Small intestine (tissue), 7 donors: ENCODE results near the gene FNIP2. TPM values are rescaled to one million over a fixed set of nuclear protein-coding genes. Genes with fewer than 3 reads are reported as not detected.
"Not testable (repeated sequence)": the region's sequence is repeated elsewhere in the genome, so short reads cannot be mapped to it uniquely, and the experiment has no call there.

ENCODE experiments used
- DNase-seq, 2 donors: peaks; one replicate each; pipeline versions ENCODE4 v3.0.0 to v3.0.0-alpha.2; 2013
- FAIRE-seq: peaks from 2 replicates; lab custom pipeline; 2012; peaks lifted over from hg19 to GRCh38; lab: Jason Lieb, UNC
- H3K27ac ChIP-seq, 3 donors: one replicate each; pipeline ENCODE4 v1.5.1; 2013; ENCODE audit warnings: low read length in 2 of 3, mild to moderate bottlenecking in 2 of 3, control low read depth in 1 of 3, inconsistent platforms in 1 of 3, low read depth in 1 of 3, moderate library complexity in 1 of 3
- H3K27me3 ChIP-seq, 3 donors: one replicate each; pipeline ENCODE4 v1.6.1; 2013; ENCODE audit warnings: low read length in 3 of 3, inconsistent platforms in 1 of 3; ENCODE audit not compliant: control insufficient read depth in 3 of 3, insufficient read depth in 3 of 3
- H3K36me3 ChIP-seq, 3 donors: one replicate each; pipeline ENCODE4 v1.6.1; 2013; ENCODE audit warnings: low read length in 3 of 3, inconsistent platforms in 1 of 3, low read depth in 1 of 3, mild to moderate bottlenecking in 1 of 3, moderate library complexity in 1 of 3; ENCODE audit not compliant: control insufficient read depth in 3 of 3, insufficient read depth in 2 of 3
- H3K4me1 ChIP-seq, 3 donors: one replicate each; pipeline ENCODE4 v1.6.1; 2013; ENCODE audit warnings: low read length in 2 of 3, inconsistent platforms in 1 of 3, low read depth in 1 of 3, mild to moderate bottlenecking in 1 of 3, moderate library complexity in 1 of 3; ENCODE audit not compliant: control insufficient read depth in 3 of 3, insufficient read depth in 2 of 3
- H3K4me3 ChIP-seq, 3 donors: one replicate each; pipeline ENCODE4 v1.5.1; 2013; ENCODE audit warnings: low read length in 3 of 3, control low read depth in 1 of 3, inconsistent platforms in 1 of 3, low read depth in 1 of 3, mild to moderate bottlenecking in 1 of 3, moderate library complexity in 1 of 3
- H3K9me3 ChIP-seq, 2 donors: one replicate each; pipeline ENCODE4 v1.6.1; 2013; ENCODE audit warnings: low read depth in 1 of 2, low read length in 1 of 2; ENCODE audit not compliant: control insufficient read depth in 2 of 2, insufficient read depth in 1 of 2
- WGBS, 3 donors: extraction: QIAGEN DNeasy Blood & Tissue Kit; methylation state at CpG; one replicate each; pipeline ENCODE4 v1.1.7; 2013; 5-methylcytosine and 5-hydroxymethylcytosine counted together
- polyA plus RNA-seq, 4 donors: library from polyadenylated mRNA; stranded (reverse) in 3 of 4; unstranded in 1 of 4; fragments of 200-250 nt in 3 of 4; fragments of 120-200 nt in 1 of 4; gene quantifications; one replicate each; pipeline versions ENCODE4 v1.2.1 to v1.2.3, GENCODE V29; 2013
- donor health status: healthy with polysubstance abuse.
- donor health status: control.
- donor health status: control.
- donor health status: Bipolar disorder and iron deficiency.
- donor health status: healthy.

The FNIP2 gene
- polyA plus RNA-seq, 4 donors: 3.5 to 25.2 (median 6.7) TPM

DNA sequence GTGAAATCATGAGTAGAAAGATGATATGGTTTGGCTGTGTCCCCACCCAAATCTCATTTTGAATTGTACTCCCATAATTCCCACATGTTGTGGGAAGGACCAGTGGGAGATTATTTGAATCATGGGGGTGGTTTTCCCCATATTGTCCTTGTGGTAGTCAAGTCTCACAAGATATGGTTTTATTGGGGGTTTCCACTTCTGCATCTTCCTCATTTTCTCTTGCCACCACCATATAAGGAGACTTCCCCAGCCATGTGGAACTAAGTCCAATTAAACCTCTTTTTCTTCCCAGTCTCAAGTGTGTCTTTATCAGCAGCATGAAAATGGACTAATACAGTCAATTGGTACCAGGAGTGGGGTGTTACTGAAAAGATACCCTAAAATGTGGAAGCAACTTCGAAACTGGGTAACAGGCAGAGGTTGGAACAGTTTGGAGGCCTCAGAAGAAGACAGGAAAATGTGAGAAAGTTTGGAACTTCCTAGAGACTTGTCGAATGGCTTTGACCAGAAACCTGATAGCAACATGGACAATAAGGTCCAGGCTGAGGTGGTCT lies 183.5 kb downstream of the FNIP2 start:
- peaks cover 0 to 17% of the 10 kb centered on the region in 2 donors for H3K9me3 ChIP-seq
- not testable (repeated sequence) for H3K4me1 ChIP-seq, H3K4me3 ChIP-seq, H3K27ac ChIP-seq, H3K36me3 ChIP-seq, FAIRE-seq, DNase-seq, H3K27me3 ChIP-seq
- 81 to 95% (median 90%) methylated on average over 2 of the region's 2 CpGs for whole genome bisulfite sequencing, 3 donors

DNA sequence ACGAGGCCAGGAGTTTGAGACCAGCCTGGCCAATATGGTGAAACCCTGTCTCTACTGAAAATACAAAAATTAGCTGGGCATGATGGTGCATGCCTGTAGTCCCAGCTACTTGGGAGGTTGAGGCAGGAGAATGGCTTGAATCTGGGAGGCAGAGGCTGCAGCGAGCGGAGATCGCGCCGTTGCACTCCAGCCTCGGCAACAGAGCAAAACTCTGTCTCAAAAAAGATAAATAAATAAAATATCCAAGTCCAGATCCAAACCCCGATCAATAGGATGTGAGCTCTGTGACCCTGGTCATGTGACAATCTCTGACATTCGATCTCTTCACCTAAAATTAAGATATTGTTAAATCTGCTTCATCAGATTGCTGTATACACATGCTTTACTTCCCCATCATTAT lies 187.5 kb downstream of the FNIP2 start:
- H3K36me3 ChIP-seq, H3K4me3 ChIP-seq, FAIRE-seq, H3K27me3 ChIP-seq, H3K4me1 ChIP-seq, DNase-seq, H3K27ac ChIP-seq: not testable (repeated sequence)
- 84 to 96% (median 94%) methylated on average over 9 of the region's 9 CpGs for WGBS, 3 donors
- H3K9me3 ChIP-seq: peaks cover 0 to 17% of the 10 kb centered on the region in 2 donors

DNA sequence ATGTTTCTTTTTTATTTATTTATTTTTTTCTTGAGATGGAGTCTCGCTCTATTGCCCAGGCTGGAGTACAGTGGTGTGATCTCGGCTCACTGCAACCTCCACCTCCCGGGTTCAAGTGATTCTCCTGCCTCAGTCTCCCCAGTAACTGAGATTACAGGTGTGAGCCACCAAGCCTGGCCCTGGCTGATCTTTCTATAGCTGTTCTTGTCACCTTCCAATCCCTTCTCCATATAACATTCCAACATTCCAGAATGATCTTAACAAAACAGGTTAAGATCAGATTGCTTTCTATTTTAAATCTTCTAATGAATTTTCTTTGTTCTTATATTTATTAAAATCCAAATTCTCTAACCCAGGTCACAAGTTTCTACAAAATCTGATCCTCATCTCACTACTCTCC lies 188.1 kb downstream of the FNIP2 start:
- H3K9me3 ChIP-seq: peaks cover 0 to 17% of the 10 kb centered on the region in 2 donors
- not testable (repeated sequence) for H3K27me3 ChIP-seq, DNase-seq, FAIRE-seq, H3K4me3 ChIP-seq, H3K36me3 ChIP-seq, H3K4me1 ChIP-seq, H3K27ac ChIP-seq
- 90 to 97% (median 93%) methylated on average over 3 of the region's 3 CpGs for WGBS, 3 donors

Other genes with a start within 250 kb of the FNIP2 start
- gene RXFP1, start 247.1 kb upstream of the FNIP2 start, polyA plus RNA-seq: under 1 TPM in 2 of 4 donors, not detected in 2; 0.16 to 0.53 TPM
- gene C4orf46, start 97.1 kb upstream of the FNIP2 start, polyA plus RNA-seq: 1 to 10 TPM; 1.8 to 9.6 (median 3.9) TPM
- gene ETFDH, start 96.7 kb upstream of the FNIP2 start, polyA plus RNA-seq: 10 to 100 TPM; 30.6 to 72.4 (median 43.0) TPM
- gene PPID, start 45.6 kb upstream of the FNIP2 start, polyA plus RNA-seq: 10 to 100 TPM; 28.4 to 91.3 (median 40.0) TPM